Suprapubic skin (tissue), 4 donors: ENCODE results near the gene CDC25A. TPM values are rescaled to one million over a fixed set of nuclear protein-coding genes. Genes with fewer than 3 reads are reported as not detected.
A peak's percentile ranks its signal among the peaks of the same experiment; 100 is the strongest.

Source experiments
- DNase-seq, 2 donors: peaks; one replicate each; pipeline ENCODE4 v3.0.0-alpha.2; 2019; ENCODE audit warnings: low spot score in 2 of 2
- H3K27ac ChIP-seq: fragments of 200-600 bp; sonication (generic); one replicate; pipeline ENCODE4 v1.5.1; 2019
- H3K27me3 ChIP-seq: fragments of 200-600 bp; sonication (generic); one replicate; pipeline ENCODE4 v1.5.1; 2019
- H3K36me3 ChIP-seq: fragments of 200-600 bp; sonication (generic); one replicate; pipeline ENCODE4 v1.5.1; 2019
- H3K4me1 ChIP-seq: fragments of 200-600 bp; sonication (generic); one replicate; pipeline ENCODE4 v1.5.1; 2019
- H3K4me3 ChIP-seq: fragments of 200-600 bp; sonication (generic); one replicate; pipeline ENCODE4 v1.5.1; 2019; ENCODE audit warnings: mild to moderate bottlenecking
- H3K9me3 ChIP-seq: fragments of 200-600 bp; sonication (generic); one replicate; pipeline ENCODE4 v1.5.1; 2019
- EP300 ChIP-seq: sonication (generic); formaldehyde crosslinking; IDR thresholded peaks from one replicate; pipeline ENCODE4 v1.6.1; 2017; ENCODE audit warnings: antibody characterized with exemption
- POLR2A ChIP-seq, 2 donors: fragments of 450-650 bp; IDR thresholded peaks; one replicate each; pipeline ENCODE4 v1.6.1; 2017; ENCODE audit warnings: antibody characterized with exemption in 2 of 2, mild to moderate bottlenecking in 2 of 2, moderate library complexity in 2 of 2
- POLR2AphosphoS5 ChIP-seq, 3 donors: sonication (generic); formaldehyde crosslinking; IDR thresholded peaks; one replicate each; pipeline ENCODE4 v1.6.1; 2017; ENCODE audit warnings: antibody characterized with exemption in 3 of 3
- WGBS: methylation state at CpG from one replicate; pipeline ENCODE4 v1.1.5; 2018; 5-methylcytosine and 5-hydroxymethylcytosine counted together
- total RNA-seq, 4 donors: library from RNA; depleted of rRNA; stranded (reverse); fragments of >200 nt; gene quantifications; one replicate each; pipeline ENCODE4 v1.1.0, GENCODE V29; 2016
- TF ChIP-seq, protein P1 (sequence below), 2 donors: fragments of 200-600 bp in 1 of 2; fragments of 450-650 bp in 1 of 2; sonication (generic) in 1 of 2; IDR thresholded peaks; one replicate each; pipeline ENCODE4 v1.5.1; 2016 to 2019; ENCODE audit warnings: antibody characterized with exemption in 2 of 2, mild to moderate bottlenecking in 1 of 2, moderate library complexity in 1 of 2

Gene CDC25A
- total RNA-seq, 4 donors from 2014 or later = 0.55 to 6.8 (median 0.98) TPM; not detected in 1

DNA sequence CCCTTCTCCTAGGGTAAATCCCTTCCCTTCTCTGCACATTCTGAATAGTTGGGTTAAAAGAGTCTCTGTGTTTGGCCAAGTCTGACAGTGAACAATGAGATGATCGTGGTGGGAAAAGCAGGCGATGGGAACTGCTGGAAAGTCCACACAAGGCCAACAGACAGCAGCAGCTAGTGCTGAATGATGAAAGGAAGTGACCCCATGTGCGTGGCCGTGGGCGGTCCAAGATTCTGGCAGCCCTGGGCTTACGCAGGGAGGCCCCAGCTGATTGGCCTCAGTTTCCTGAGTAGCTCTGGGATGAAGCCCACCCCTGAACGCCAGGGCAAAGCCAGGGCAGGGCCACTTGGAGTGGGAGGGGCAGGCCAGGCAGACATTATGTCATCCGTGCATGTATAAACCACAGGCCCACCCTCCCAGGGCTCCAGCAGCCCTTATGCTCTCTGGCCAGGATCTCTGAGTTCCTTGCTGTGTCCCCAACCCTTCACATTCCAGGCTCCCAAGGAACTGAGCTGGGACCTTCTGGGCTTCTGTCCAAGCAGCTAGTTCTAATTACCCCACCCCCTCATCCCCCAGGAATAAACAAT, 57.8 kb downstream of the CDC25A start:
- no peak overlapping the region for H3K4me3 ChIP-seq
- peak; percentile 72 to 81 for DNase-seq
- TF ChIP-seq EP300 (no peak), POLR2AphosphoS5 (IDR thresholded peaks at IDR 0.05) (peak in 1 of 3 donors; percentile 19)
- H3K4me1 ChIP-seq = peaks cover 18% of the 10 kb centered on the region
- H3K9me3 ChIP-seq = no peaks in the 10 kb centered on the region
- H3K36me3 ChIP-seq = no peaks in the 10 kb centered on the region
- peak overlapping the region; percentile 50 for H3K27ac ChIP-seq
- WGBS = 49% methylated on average over 7 of the region's 8 CpGs
- H3K27me3 ChIP-seq = no peaks in the 10 kb centered on the region

DNA sequence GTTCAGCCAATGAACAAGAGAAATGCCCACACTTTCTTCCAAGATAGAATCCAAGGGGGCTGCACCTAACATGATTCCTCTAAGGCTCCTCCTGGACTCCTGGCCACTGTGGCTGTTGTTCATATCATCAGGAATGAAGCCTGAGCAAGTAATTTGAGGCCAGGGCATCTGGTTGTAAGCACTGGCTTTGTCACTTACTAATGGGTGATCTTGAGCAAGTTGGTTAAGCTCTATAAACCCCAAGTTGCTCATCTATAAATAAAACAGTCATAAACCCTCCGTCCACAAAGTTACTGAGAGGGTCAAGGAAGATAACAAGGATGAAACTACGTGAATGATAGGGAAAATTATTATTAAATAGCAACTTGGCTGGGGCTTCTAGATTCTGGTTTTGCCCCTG, 58.3 kb downstream of the CDC25A start:
- H3K4me1 ChIP-seq = peaks cover 21% of the 10 kb centered on the region
- H3K27ac ChIP-seq = peak overlapping the region; percentile 50
- H3K9me3 ChIP-seq = no peaks in the 10 kb centered on the region
- TF ChIP-seq, protein P1, sequence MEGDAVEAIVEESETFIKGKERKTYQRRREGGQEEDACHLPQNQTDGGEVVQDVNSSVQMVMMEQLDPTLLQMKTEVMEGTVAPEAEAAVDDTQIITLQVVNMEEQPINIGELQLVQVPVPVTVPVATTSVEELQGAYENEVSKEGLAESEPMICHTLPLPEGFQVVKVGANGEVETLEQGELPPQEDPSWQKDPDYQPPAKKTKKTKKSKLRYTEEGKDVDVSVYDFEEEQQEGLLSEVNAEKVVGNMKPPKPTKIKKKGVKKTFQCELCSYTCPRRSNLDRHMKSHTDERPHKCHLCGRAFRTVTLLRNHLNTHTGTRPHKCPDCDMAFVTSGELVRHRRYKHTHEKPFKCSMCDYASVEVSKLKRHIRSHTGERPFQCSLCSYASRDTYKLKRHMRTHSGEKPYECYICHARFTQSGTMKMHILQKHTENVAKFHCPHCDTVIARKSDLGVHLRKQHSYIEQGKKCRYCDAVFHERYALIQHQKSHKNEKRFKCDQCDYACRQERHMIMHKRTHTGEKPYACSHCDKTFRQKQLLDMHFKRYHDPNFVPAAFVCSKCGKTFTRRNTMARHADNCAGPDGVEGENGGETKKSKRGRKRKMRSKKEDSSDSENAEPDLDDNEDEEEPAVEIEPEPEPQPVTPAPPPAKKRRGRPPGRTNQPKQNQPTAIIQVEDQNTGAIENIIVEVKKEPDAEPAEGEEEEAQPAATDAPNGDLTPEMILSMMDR (IDR thresholded peaks at IDR 0.05) = no peak
- TF ChIP-seq POLR2AphosphoS5 (IDR thresholded peaks at IDR 0.05) (no peak), POLR2A (IDR thresholded peaks at IDR 0.05) (no peak), EP300 (no peak)
- DNase-seq = no peak
- no peaks in the 10 kb centered on the region for H3K27me3 ChIP-seq
- H3K4me3 ChIP-seq = no peak overlapping the region
- no peaks in the 10 kb centered on the region for H3K36me3 ChIP-seq
- 62% methylated on average over 2 of the region's 2 CpGs for WGBS

DNA sequence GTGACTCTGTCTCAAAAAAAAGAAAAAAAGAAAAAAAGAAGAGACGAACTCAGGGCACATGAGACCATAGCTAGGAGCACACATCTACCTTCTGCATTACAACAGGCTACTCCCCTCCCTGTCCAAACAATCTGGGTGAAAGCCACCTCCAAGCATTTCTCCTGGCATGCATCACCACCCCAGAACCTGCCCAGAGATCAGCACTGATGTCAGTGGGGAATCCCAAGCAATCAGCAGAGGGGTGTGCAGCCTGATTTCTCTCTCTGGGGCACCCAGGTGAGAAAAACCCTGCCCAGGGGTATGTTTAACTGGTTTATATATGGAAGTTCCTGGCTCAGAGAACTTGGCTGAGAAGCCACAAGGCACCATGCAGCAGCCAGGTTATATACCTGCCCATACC, 59.4 kb downstream of the CDC25A start:
- Histone ChIP-seq H3K27me3 (no peaks in the 10 kb centered on the region), H3K4me1 (peaks cover 27% of the 10 kb centered on the region), H3K27ac (no peak overlapping the region), H3K4me3 (no peak overlapping the region), H3K9me3 (no peaks in the 10 kb centered on the region), H3K36me3 (no peaks in the 10 kb centered on the region)
- DNase-seq = no peak
- 73% methylated on average over 1 of the region's 1 CpG for WGBS
- TF ChIP-seq POLR2A (IDR thresholded peaks at IDR 0.05) (no peak), EP300 (no peak), POLR2AphosphoS5 (IDR thresholded peaks at IDR 0.05) (no peak)
- TF ChIP-seq, protein P1 (IDR thresholded peaks at IDR 0.05) = no peak

DNA sequence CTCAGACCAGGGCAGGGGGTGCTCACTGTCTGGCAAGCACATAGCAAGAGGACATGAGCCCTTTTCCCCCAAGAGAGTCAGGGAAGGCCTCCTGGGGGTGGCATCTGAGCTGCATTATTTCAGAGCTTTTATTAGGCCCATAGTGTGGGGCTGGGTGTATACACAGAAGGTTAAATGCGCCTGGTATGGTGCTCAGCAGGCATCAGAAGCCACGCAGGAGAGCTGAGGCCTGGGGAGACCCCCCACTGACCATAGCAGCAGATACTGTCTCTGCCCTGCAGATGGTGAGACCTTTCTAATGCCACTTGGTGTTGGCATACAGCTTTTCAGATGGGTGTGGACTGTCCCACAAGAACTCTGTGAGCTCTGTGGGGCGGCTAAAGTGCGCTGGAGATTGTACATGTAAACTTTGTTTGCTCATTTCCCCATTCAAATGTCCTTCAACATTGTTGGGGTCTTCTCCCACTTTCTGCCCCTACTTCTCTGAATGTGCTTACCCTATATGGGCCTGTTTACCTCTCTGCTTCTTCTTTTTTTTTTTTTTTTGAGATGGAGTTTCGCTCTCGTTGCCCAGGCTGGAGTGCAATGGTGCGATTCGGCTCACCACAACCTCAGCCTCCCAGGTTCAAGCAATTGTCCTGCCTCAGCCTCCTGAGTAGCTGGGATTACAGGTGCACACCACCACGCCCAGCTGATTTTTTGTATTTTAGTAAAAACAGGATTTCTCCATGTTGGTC, 62.2 kb downstream of the CDC25A start:
- no peaks in the 10 kb centered on the region for H3K9me3 ChIP-seq
- H3K4me3 ChIP-seq = no peak overlapping the region
- H3K27me3 ChIP-seq = no peaks in the 10 kb centered on the region
- H3K4me1 ChIP-seq = peaks cover 22% of the 10 kb centered on the region
- no peak for DNase-seq
- no peak overlapping the region for H3K27ac ChIP-seq
- H3K36me3 ChIP-seq = no peaks in the 10 kb centered on the region
- WGBS = 99% methylated on average over 9 of the region's 9 CpGs
- no peak for TF ChIP-seq EP300

DNA sequence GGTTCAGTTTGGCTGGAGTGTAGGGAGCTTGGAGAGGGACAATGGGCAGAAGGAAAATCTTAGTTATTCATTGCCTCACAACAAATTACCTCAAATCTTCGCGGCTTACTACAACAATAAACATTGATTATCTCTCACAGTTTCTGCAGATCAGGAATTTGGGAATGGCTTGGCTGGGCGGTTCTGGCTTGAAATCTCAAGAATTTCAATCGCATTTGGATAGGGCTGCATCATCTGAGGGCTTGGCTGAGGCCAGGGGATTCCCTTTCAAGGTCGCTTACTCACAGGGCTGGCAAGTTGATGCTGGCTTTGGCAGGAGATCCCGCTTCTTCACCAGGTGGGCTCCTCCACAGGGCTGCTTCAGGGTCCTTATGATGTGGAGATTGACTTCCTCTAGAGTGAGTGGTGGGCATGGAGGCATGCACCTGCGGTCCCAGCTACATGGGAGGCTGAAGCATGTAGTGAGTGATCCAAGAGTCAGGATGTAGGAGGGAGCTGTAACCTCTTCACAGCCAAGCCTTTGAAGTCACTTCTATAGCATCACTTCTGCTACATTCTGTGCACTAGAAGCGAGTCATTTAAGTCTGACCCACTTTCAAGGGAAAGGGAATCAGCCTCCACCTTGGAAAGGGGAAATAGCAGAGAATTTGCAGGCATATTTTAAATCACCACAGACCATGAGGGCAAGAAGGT, 63.1 kb downstream of the CDC25A start:
- peak in 1 of 2 donors; percentile 68 for DNase-seq
- Histone ChIP-seq H3K9me3 (no peaks in the 10 kb centered on the region), H3K27me3 (no peaks in the 10 kb centered on the region), H3K4me1 (peaks cover 14% of the 10 kb centered on the region), H3K27ac (peak overlapping the region; percentile 29), H3K36me3 (no peaks in the 10 kb centered on the region), H3K4me3 (no peak overlapping the region)
- TF ChIP-seq, protein P1 (IDR thresholded peaks at IDR 0.05) = no peak
- no peak for TF ChIP-seq POLR2AphosphoS5 (IDR thresholded peaks at IDR 0.05)
- no peak for TF ChIP-seq EP300
- TF ChIP-seq POLR2A (IDR thresholded peaks at IDR 0.05) = no peak
- WGBS = 28% methylated on average over 7 of the region's 8 CpGs

DNA sequence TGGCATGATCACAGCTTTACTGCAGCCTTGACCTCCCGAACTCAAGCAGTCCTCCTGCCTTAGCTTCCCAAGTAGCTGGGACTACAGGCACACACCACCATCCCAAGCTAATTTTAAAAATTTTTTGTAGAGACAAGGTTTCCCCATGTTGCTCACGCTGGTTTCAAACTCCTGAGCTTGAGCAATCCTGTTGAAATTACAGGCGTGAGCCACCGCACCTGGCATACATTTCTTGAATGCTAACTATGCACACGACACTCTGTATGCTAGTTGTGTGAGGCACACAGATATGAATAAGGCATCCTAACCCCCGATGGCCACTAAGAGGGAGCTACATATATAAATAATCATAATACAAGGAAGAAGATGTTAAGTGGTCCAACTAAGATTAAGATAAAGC, 64.9 kb downstream of the CDC25A start:
- Histone ChIP-seq H3K4me1 (peaks cover 17% of the 10 kb centered on the region), H3K4me3 (no peak overlapping the region), H3K27ac (no peak overlapping the region), H3K9me3 (no peaks in the 10 kb centered on the region), H3K27me3 (no peaks in the 10 kb centered on the region), H3K36me3 (no peaks in the 10 kb centered on the region)
- 92% methylated on average over 6 of the region's 6 CpGs for WGBS
- DNase-seq = no peak
- TF ChIP-seq, protein P1 (IDR thresholded peaks at IDR 0.05) = no peak
- TF ChIP-seq POLR2A (IDR thresholded peaks at IDR 0.05) (no peak), EP300 (no peak)
